B cell (primary cell): ENCODE results near the gene TMEM37. TPM values are rescaled to one million over a fixed set of nuclear protein-coding genes. Genes with fewer than 3 reads are reported as not detected.

ENCODE experiments used
- ATAC-seq: fragments of 200-7000 bp; cut with Tn5 transposase; one replicate; pipeline ENCODE4 v1.10.0; 2021; ENCODE audit warnings: low read depth, mild to moderate bottlenecking, moderate number of reproducible peaks, moderate library complexity
- CTCF ChIA-PET: fragments of 350-600 bp; sonication (Branson Sonifier 250); formaldehyde crosslinking; loops from one replicate; lab custom pipeline; 2021; ENCODE audit warnings: antibody characterized with exemption, inconsistent platforms; lab: Charles Lee
- POLR2A ChIA-PET: fragments of 350-600 bp; sonication (Branson Sonifier 250); formaldehyde crosslinking; loops from one replicate; lab custom pipeline; 2021; ENCODE audit warnings: antibody characterized with exemption; lab: Charles Lee
- DNase-seq: peaks from one replicate; pipeline ENCODE4 v3.0.0; 2013
- H2AFZ ChIP-seq: 2 replicates; pipeline ENCODE4 v1.6.1; 2012; ENCODE audit warnings: mild to moderate bottlenecking, low read depth, low read length; ENCODE audit not compliant: insufficient read depth, poor library complexity, severe bottlenecking
- H3K27ac ChIP-seq, 2 donors: 1 replicate in 1 of 2; 2 replicates in 1 of 2; pipeline ENCODE4 v1.5.1; 2012 to 2013; ENCODE audit warnings: low read length in 2 of 2, mild to moderate bottlenecking in 2 of 2, moderate library complexity in 1 of 2
- H3K27me3 ChIP-seq, 4 experiments: fragments of 200-600 bp in 1 of 4; sonication (generic) in 1 of 4; replicated peaks in 1 of 4; 1 replicate in 2 of 4; 2 replicates in 2 of 4; pipeline versions ENCODE4 v1.6.1 to v1.7.0; 2013 to 2016; ENCODE audit warnings: low read length in 3 of 4, mild to moderate bottlenecking in 2 of 4, mixed read lengths in 1 of 4, moderate library complexity in 1 of 4; ENCODE audit not compliant: insufficient read depth in 4 of 4, control insufficient read depth in 3 of 4; ENCODE audit errors: control extremely low read depth in 1 of 4
- H3K36me3 ChIP-seq, 2 experiments: replicated peaks in 1 of 2; 1 replicate in 1 of 2; 2 replicates in 1 of 2; pipeline versions ENCODE4 v1.6.1 to v1.7.1; 2013; ENCODE audit warnings: low read length in 1 of 2; ENCODE audit not compliant: insufficient read depth in 2 of 2, control insufficient read depth in 1 of 2; ENCODE audit errors: control extremely low read depth in 1 of 2, extremely low read depth in 1 of 2
- H3K4me1 ChIP-seq, 2 donors: fragments of 200-600 bp in 1 of 2; sonication (generic) in 1 of 2; 1 replicate in 1 of 2; 2 replicates in 1 of 2; pipeline versions ENCODE4 v1.5.1 to v1.6.1; 2013 to 2017; ENCODE audit warnings: low read length in 2 of 2; ENCODE audit not compliant: control insufficient read depth in 2 of 2, insufficient read depth in 2 of 2
- H3K4me2 ChIP-seq: replicated peaks from 2 replicates; pipeline ENCODE3; 2012; ENCODE audit warnings: mild to moderate bottlenecking, low read depth, low read length; ENCODE audit not compliant: poor library complexity, severe bottlenecking
- H3K4me3 ChIP-seq, 5 experiments: fragments of 200-600 bp in 1 of 5; sonication (generic) in 1 of 5; 1 replicate in 3 of 5; 2 replicates in 2 of 5; pipeline versions ENCODE4 v1.5.1 to v1.7.0; 2011 to 2016; ENCODE audit warnings: low read length in 4 of 5, mild to moderate bottlenecking in 4 of 5, low read depth in 2 of 5, control low read depth in 1 of 5, moderate library complexity in 1 of 5; ENCODE audit not compliant: insufficient read depth in 1 of 5; ENCODE audit errors: control extremely low read depth in 1 of 5, extremely low read depth in 1 of 5
- H3K79me2 ChIP-seq: fragments of 200-600 bp; sonication (generic); one replicate; pipeline ENCODE4 v1.6.0; 2016; ENCODE audit warnings: low read length; ENCODE audit not compliant: control insufficient read depth, insufficient read depth
- H3K9ac ChIP-seq: fragments of 200-600 bp; sonication (generic); 2 replicates; pipeline ENCODE4 v1.6.1; 2017; ENCODE audit warnings: mild to moderate bottlenecking, low read length, moderate library complexity
- H3K9me3 ChIP-seq, 3 donors: one replicate each; pipeline versions ENCODE4 v1.6.1 to v1.7.1; 2013; ENCODE audit warnings: low read length in 2 of 3; ENCODE audit not compliant: control insufficient read depth in 2 of 3, insufficient read depth in 1 of 3; ENCODE audit errors: control extremely low read depth in 1 of 3
- H4K20me1 ChIP-seq: 2 replicates; pipeline ENCODE4 v1.6.0; 2012; ENCODE audit warnings: mild to moderate bottlenecking, low read length; ENCODE audit not compliant: insufficient read depth, control insufficient read depth, poor library complexity, severe bottlenecking
- H3K27ac Mint-ChIP-seq: one replicate; pipeline ENCODE4 v1.8.0; 2021; ENCODE audit warnings: mixed read lengths
- H3K27me3 Mint-ChIP-seq: one replicate; pipeline ENCODE4 v1.8.0; 2021; ENCODE audit warnings: mixed read lengths
- H3K4me1 Mint-ChIP-seq: one replicate; pipeline ENCODE4 v1.8.0; 2021; ENCODE audit warnings: mixed read lengths
- H3K4me3 Mint-ChIP-seq: one replicate; pipeline ENCODE4 v1.8.0; 2021; ENCODE audit warnings: mixed read lengths
- H3K9me3 Mint-ChIP-seq: one replicate; pipeline ENCODE4 v1.8.0; 2022; ENCODE audit warnings: mixed read lengths; ENCODE audit not compliant: insufficient read depth
- CTCF ChIP-seq: fragments of 200-600 bp; IDR thresholded peaks from one replicate; pipeline ENCODE4 v1.8.0; 2022; ENCODE audit warnings: antibody characterized with exemption, mild to moderate bottlenecking
- EZH2 ChIP-seq: IDR thresholded peaks from 2 replicates; pipeline ENCODE4 v1.6.1; 2012; ENCODE audit warnings: borderline replicate concordance, low read depth, mild to moderate bottlenecking, moderate library complexity, low read length; ENCODE audit not compliant: insufficient read depth, poor library complexity, severe bottlenecking
- WGBS: methylation state at CpG from one replicate; pipeline ENCODE4 v1.1.5; 2013; ENCODE audit warnings: missing lambda C conversion rate; ENCODE audit not compliant: insufficient coverage; 5-methylcytosine and 5-hydroxymethylcytosine counted together
- intact Hi-C: fragments of 100-400 bp; cut with micrococcal nuclease; formaldehyde crosslinking; loops from one replicate; pipeline ENCODE4 v1.10.0; 2022
- polyA plus RNA-seq: library from polyadenylated mRNA; depleted of rRNA; stranded (reverse); fragments of >200 nt; gene quantifications from 2 replicates; pipeline ENCODE4 v1.2.3, GENCODE V29; 2012
- total RNA-seq, 2 donors: library from RNA; stranded (reverse); fragments of 120-200 nt in 1 of 2; gene quantifications; 1 replicate in 1 of 2; 2 replicates in 1 of 2; pipeline versions ENCODE4 v1.2.3 to v1.2.4, GENCODE V29; 2013 to 2022

Gene TMEM37
- total and polyA plus RNA-seq, 2 donors (not counting 1 experiment from before 2014, with no cell fraction given) = not detected

GRCh38 chr2:119438726-119439284, 7.2 kb downstream of the TMEM37 start:
- Histone ChIP-seq H3K4me3 (no peak overlapping the region), H3K4me2 (no peak overlapping the region), H3K27me3 (peaks cover 0 to 24% (median 0%) of the 10 kb centered on the region in 4 experiments), H2AFZ (no peak overlapping the region), H3K9me3 (no peaks in the 10 kb centered on the region), H3K79me2 (no peaks in the 10 kb centered on the region), H4K20me1 (no peaks in the 10 kb centered on the region), H3K36me3 (no peaks in the 10 kb centered on the region), H3K27ac (no peak overlapping the region), H3K9ac (no peak overlapping the region), H3K4me1 (no peaks in the 10 kb centered on the region)
- WGBS = 70% methylated on average over 2 of the region's 6 CpGs
- POLR2A ChIA-PET = no interaction called here
- Mint-ChIP-seq H3K9me3 (no peaks in the 10 kb centered on the region), H3K27me3 (peaks cover 27% of the 10 kb centered on the region), H3K4me1 (peaks cover 2% of the 10 kb centered on the region), H3K27ac (no peak overlapping the region), H3K4me3 (no peak overlapping the region)
- CTCF ChIA-PET = no interaction called here
- intact Hi-C loops = loop anchor here (10.0 kb wide), 1 partner anchor 1354 kb away; the partner anchor contains the start of gene INSIG2
- ATAC-seq (no peak), DNase-seq (no peak)
- TF ChIP-seq EZH2 (no peak), CTCF (no peak)
